HepG2 (cell line): ENCODE measurements around the gene FBRSL1. TPM values are rescaled to one million over a fixed set of nuclear protein-coding genes. Genes with fewer than 3 reads are reported as not detected.

Experiments
- ATAC-seq: fragments of 200-7000 bp; cut with Tn5 transposase; 3 replicates; pipeline ENCODE4 v1.9.1; 2020; ENCODE audit warnings: mild to moderate bottlenecking, moderate library complexity
- BruUV-seq: library from RNA; stranded (reverse); fragments of 400-500 nt; replicated peaks from 2 replicates; lab custom pipeline; 2021; lab: Mats Ljungman, UMichigan
- CTCF ChIA-PET: fragments of 300-600 bp; formaldehyde crosslinking; extraction: SDS; loops from one replicate; lab custom pipeline; 2021; ENCODE audit warnings: low total read pairs, inconsistent platforms, low intra/inter-chr PET ratio; lab: Yijun Ruan, JAX
- POLR2A ChIA-PET: fragments of 350-600 bp; sonication (Branson Sonifier 250); formaldehyde crosslinking; loops from one replicate; lab custom pipeline; 2020; ENCODE audit warnings: antibody characterized with exemption, inconsistent platforms; lab: Yijun Ruan, JAX
- DNase-seq: peaks from one replicate; pipeline ENCODE4 v3.0.0-alpha.2; 2015; ENCODE audit warnings: low spot score
- FAIRE-seq: peaks from 3 replicates; lab custom pipeline; 2011; peaks lifted over from hg19 to GRCh38; lab: Jason Lieb, UNC
- H2AFZ ChIP-seq: one replicate; pipeline ENCODE4 v1.6.1; 2011; ENCODE audit warnings: low read length, inconsistent platforms
- H3K27ac ChIP-seq: fragments of 300-600 bp; 3 replicates; pipeline ENCODE4 v1.8.0; 2011; ENCODE audit warnings: mixed run types, mild to moderate bottlenecking, mixed read lengths, low read length, inconsistent platforms; ENCODE audit not compliant: insufficient read depth; ENCODE audit errors: extremely low read length
- H3K27me3 ChIP-seq, 2 experiments: fragments of 200-600 bp in 1 of 2; 2 replicates in 1 of 2; 3 replicates in 1 of 2; pipeline versions ENCODE4 v1.6.0 to v1.8.0; 2011; ENCODE audit warnings: low read length in 2 of 2, mild to moderate bottlenecking in 2 of 2, moderate library complexity in 2 of 2, inconsistent platforms in 1 of 2; ENCODE audit not compliant: insufficient read depth in 2 of 2, control insufficient read depth in 1 of 2
- H3K36me3 ChIP-seq, 2 experiments: fragments of 200-600 bp in 1 of 2; replicated peaks in 1 of 2; 2 replicates in 1 of 2; 3 replicates in 1 of 2; pipeline versions ENCODE4 v1.5.1 to v1.8.0; 2011; ENCODE audit warnings: low read length in 2 of 2, inconsistent platforms in 1 of 2; ENCODE audit not compliant: insufficient read depth in 2 of 2, control insufficient read depth in 1 of 2
- H3K4me1 ChIP-seq: 2 replicates; pipeline ENCODE4 v1.5.1; 2012; ENCODE audit warnings: low read length, inconsistent platforms; ENCODE audit not compliant: insufficient read depth
- H3K4me2 ChIP-seq: 2 replicates; pipeline ENCODE4 v1.6.0; 2011; ENCODE audit warnings: low read depth, low read length, inconsistent platforms
- H3K4me3 ChIP-seq, 3 experiments: fragments of 200-600 bp in 1 of 3; sonication (generic), shearing (Covaris generic) in 1 of 3; replicated peaks in 1 of 3; 2 replicates each; pipeline ENCODE4 v1.5.1; 2011 to 2016; ENCODE audit warnings: low read length in 3 of 3, inconsistent platforms in 2 of 3, low read depth in 2 of 3, mild to moderate bottlenecking in 2 of 3, control low read depth in 1 of 3, mixed read lengths in 1 of 3; ENCODE audit not compliant: insufficient read depth in 1 of 3
- H3K79me2 ChIP-seq: one replicate; pipeline ENCODE4 v1.6.1; 2011; ENCODE audit warnings: low read length, inconsistent platforms; ENCODE audit not compliant: insufficient read depth
- H3K9ac ChIP-seq: 2 replicates; pipeline ENCODE4 v1.6.0; 2011; ENCODE audit warnings: mild to moderate bottlenecking, low read depth, low read length, inconsistent platforms; ENCODE audit not compliant: insufficient read depth
- H3K9me3 ChIP-seq: 2 replicates; pipeline ENCODE4 v1.5.1; 2012; ENCODE audit warnings: mild to moderate bottlenecking, low read length
- H4K20me1 ChIP-seq: 2 replicates; pipeline ENCODE4 v1.6.0; 2011; ENCODE audit warnings: inconsistent platforms, mild to moderate bottlenecking, low read length, moderate library complexity; ENCODE audit not compliant: insufficient read depth
- ATF7 ChIP-seq, 2 experiments: fragments of 450-650 bp in 1 of 2; sonication (generic) in 1 of 2; formaldehyde crosslinking in 1 of 2; IDR thresholded peaks; 2 replicates each; pipeline versions ENCODE4 v1.4.0 to v1.6.1; 2016 to 2020; ENCODE audit warnings: antibody characterized with exemption in 1 of 2, mild to moderate bottlenecking in 1 of 2, missing genetic modification reagents in 1 of 2
- HNRNPK ChIP-seq: fragments of 200-400 bp; formaldehyde crosslinking; IDR thresholded peaks from 2 replicates; pipeline ENCODE4 v1.6.1; 2018; ENCODE audit warnings: low read length, low read depth, moderate library complexity, mild to moderate bottlenecking; ENCODE audit not compliant: poor library complexity, severe bottlenecking
- MATR3 ChIP-seq: sonication (generic); formaldehyde crosslinking; IDR thresholded peaks from 2 replicates; pipeline ENCODE4 v1.4.0; 2020; ENCODE audit warnings: missing genetic modification reagents
- POGK ChIP-seq: sonication (generic); formaldehyde crosslinking; conservative IDR thresholded peaks from 2 replicates; pipeline ENCODE4 v1.8.0; 2022; ENCODE audit warnings: mild to moderate bottlenecking, moderate library complexity, missing genetic modification reagents
- RELA ChIP-seq: sonication (generic); formaldehyde crosslinking; IDR thresholded peaks from 2 replicates; pipeline ENCODE4 v1.4.0; 2020; ENCODE audit warnings: missing genetic modification reagents
- RERE ChIP-seq: IDR thresholded peaks from 2 replicates; pipeline ENCODE4 v1.6.1; 2016; ENCODE audit warnings: low read depth, missing genetic modification reagents, missing compliant biosample characterization
- ZFP82 ChIP-seq: sonication (generic); formaldehyde crosslinking; IDR thresholded peaks from 2 replicates; pipeline ENCODE4 v1.5.1; 2020; ENCODE audit warnings: mild to moderate bottlenecking, missing genetic modification reagents, borderline replicate concordance
- WGBS: methylation state at CpG from one replicate; pipeline ENCODE4 v1.1.6; 2017; ENCODE audit warnings: low lambda C conversion rate; 5-methylcytosine and 5-hydroxymethylcytosine counted together
- in situ Hi-C: cut with HindIII; loops from 2 replicates; pipeline ENCODE4 v1.10.0; 2017; ENCODE audit warnings: low pct_unique_long_range_greater_than_20kb; ENCODE audit not compliant: extremely low pct_ligation_motif_present
- intact Hi-C: fragments of 100-400 bp; cut with micrococcal nuclease; formaldehyde crosslinking; loops from one replicate; pipeline ENCODE4 v1.10.0; 2022; ENCODE audit not compliant: unreplicated experiment
- polyA plus RNA-seq, 8 experiments: library from polyadenylated mRNA; depleted of rRNA in 3 of 8; stranded (reverse) in 7 of 8; unstranded in 1 of 8; fragments of >200 nt; fragmentation: Illumina TruSeq in 4 of 8; extraction: Trizol in 4 of 8; gene quantifications; 2 replicates each; pipeline versions ENCODE4 v1.2.1 to v1.2.3, GENCODE V29; 2011 to 2016; ENCODE audit warnings: low read depth in 4 of 8, missing spikeins in 1 of 8, mixed read lengths in 1 of 8; ENCODE audit not compliant: insufficient read depth in 1 of 8
- total RNA-seq, 5 experiments: library from RNA; depleted of rRNA; stranded (reverse); fragments of >200 nt; fragmentation: Illumina TruSeq; extraction: Trizol; gene quantifications; 2 replicates each; pipeline ENCODE4 v1.2.3, GENCODE V29; 2016; ENCODE audit warnings: low read depth in 1 of 5

The FBRSL1 gene
- total and polyA plus RNA-seq, 2 of the 13 experiments (the other 11 are each of a cell fraction or from before 2014, with no cell fraction given) = 3.6 to 7.9 TPM

GRCh38 chr12:132537049-132537448, 47.1 kb downstream of the FBRSL1 start:
- no peak overlapping the region for H3K27ac ChIP-seq
- no peak for ATAC-seq
- POLR2A ChIA-PET = no interaction called here
- H3K27me3 ChIP-seq = no peaks in the 10 kb centered on the region
- peaks cover 20% of the 10 kb centered on the region for H3K9me3 ChIP-seq
- peaks cover 10% of the 10 kb centered on the region; the same call in 1 of the 2 replicates for H4K20me1 ChIP-seq
- no peak overlapping the region for H2AFZ ChIP-seq
- H3K79me2 ChIP-seq = no peaks in the 10 kb centered on the region
- in situ Hi-C loops = no loop called here
- H3K4me2 ChIP-seq = no peak overlapping the region
- no peak overlapping the region for H3K9ac ChIP-seq
- TF ChIP-seq HNRNPK (no peak), POGK (CRISPR knock-in tag) (no peak), MATR3 (CRISPR knock-in tag) (no peak), RELA (CRISPR knock-in tag) (no peak), RERE (CRISPR knock-in tag) (no peak), ATF7 (IDR thresholded peaks at IDR 0.05) (no peak), ATF7 (CRISPR knock-in tag; IDR thresholded peaks at IDR 0.05) (no peak), ZFP82 (CRISPR knock-in tag) (no peak)
- WGBS = 96% methylated on average over 7 of the region's 11 CpGs
- no peak for FAIRE-seq
- CTCF ChIA-PET = no interaction called here
- TSS peak; percentile 40 for BruUV-seq
- intact Hi-C loops = no loop called here
- no peaks in the 10 kb centered on the region for H3K36me3 ChIP-seq
- DNase-seq = no peak
- H3K4me1 ChIP-seq = no peaks in the 10 kb centered on the region
- H3K4me3 ChIP-seq = no peak overlapping the region
